Left ventricle myocardium inferior (tissue), 1 donor: ENCODE measurements around the gene IL2RG. TPM values are rescaled to one million over a fixed set of nuclear protein-coding genes. Genes with fewer than 3 reads are reported as not detected.

ENCODE experiments used
- DNase-seq: peaks from one replicate; pipeline ENCODE4 v3.0.0-alpha.2; 2020
- H3K27ac ChIP-seq: fragments of 200-600 bp; replicated peaks from 2 replicates; pipeline ENCODE4 v1.8.0; 2021
- H3K27me3 ChIP-seq: fragments of 200-600 bp; 2 replicates; pipeline ENCODE4 v1.8.0; 2021; ENCODE audit warnings: low read depth
- H3K36me3 ChIP-seq: fragments of 200-600 bp; 2 replicates; pipeline ENCODE4 v1.8.0; 2021
- H3K4me1 ChIP-seq: fragments of 200-600 bp; 2 replicates; pipeline ENCODE4 v1.8.0; 2021
- H3K4me3 ChIP-seq: fragments of 200-600 bp; 2 replicates; pipeline ENCODE4 v1.8.0; 2021; ENCODE audit warnings: mild to moderate bottlenecking, moderate library complexity
- H3K9me3 ChIP-seq: fragments of 200-600 bp; replicated peaks from 2 replicates; pipeline ENCODE4 v1.8.0; 2021
- intact Hi-C: fragments of 100-400 bp; cut with micrococcal nuclease; formaldehyde crosslinking; loops from one replicate; pipeline ENCODE4 v1.11.0; 2022
- total RNA-seq: library from RNA; stranded (reverse); fragmentation: NEBNext Ultra II Directional; extraction: Animal tissue kit (Norgen Biotek cat#: 25700); gene quantifications from one replicate; pipeline ENCODE4 v1.2.1, GENCODE V29; 2021
- TF ChIP-seq, protein P1 (sequence below): fragments of 200-600 bp; IDR thresholded peaks from 2 replicates; pipeline ENCODE4 v1.8.0; 2021; ENCODE audit warnings: antibody characterized with exemption, mild to moderate bottlenecking, borderline replicate concordance
- donor health status: DM: no; HTN: yes; CAD: no; lungs with severe emphysema.

Gene IL2RG
- total RNA-seq, 1 donor from 2014 or later: 0.99 TPM

DNA sequence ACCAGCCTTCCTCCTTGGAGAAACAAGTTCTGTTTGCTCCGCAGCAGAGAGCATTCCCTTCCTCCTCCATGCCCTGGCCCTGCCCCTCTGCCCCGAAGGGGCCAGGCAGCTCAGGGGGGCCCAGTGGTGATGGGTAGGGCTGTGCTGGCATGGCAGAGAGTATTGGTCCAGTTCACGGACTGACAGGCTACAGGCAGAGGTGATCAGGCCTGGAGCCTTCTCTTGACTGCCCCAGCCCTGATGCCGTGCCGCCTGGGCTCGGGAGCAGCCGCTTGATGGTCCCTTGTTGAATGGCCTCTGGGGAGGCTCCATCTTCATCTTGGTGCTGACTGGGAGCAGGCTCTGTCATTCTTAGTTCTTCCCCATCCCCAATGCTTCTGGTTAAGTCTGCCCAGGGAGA, 42.8 kb upstream of the IL2RG start:
- Histone ChIP-seq H3K27me3 (no peaks in the 10 kb centered on the region), H3K4me1 (no peaks in the 10 kb centered on the region), H3K4me3 (no peak overlapping the region), H3K27ac (no peak overlapping the region), H3K36me3 (no peaks in the 10 kb centered on the region), H3K9me3 (no peaks in the 10 kb centered on the region)
- intact Hi-C loops: no loop called here
- no peak for DNase-seq
- TF ChIP-seq, protein P1, sequence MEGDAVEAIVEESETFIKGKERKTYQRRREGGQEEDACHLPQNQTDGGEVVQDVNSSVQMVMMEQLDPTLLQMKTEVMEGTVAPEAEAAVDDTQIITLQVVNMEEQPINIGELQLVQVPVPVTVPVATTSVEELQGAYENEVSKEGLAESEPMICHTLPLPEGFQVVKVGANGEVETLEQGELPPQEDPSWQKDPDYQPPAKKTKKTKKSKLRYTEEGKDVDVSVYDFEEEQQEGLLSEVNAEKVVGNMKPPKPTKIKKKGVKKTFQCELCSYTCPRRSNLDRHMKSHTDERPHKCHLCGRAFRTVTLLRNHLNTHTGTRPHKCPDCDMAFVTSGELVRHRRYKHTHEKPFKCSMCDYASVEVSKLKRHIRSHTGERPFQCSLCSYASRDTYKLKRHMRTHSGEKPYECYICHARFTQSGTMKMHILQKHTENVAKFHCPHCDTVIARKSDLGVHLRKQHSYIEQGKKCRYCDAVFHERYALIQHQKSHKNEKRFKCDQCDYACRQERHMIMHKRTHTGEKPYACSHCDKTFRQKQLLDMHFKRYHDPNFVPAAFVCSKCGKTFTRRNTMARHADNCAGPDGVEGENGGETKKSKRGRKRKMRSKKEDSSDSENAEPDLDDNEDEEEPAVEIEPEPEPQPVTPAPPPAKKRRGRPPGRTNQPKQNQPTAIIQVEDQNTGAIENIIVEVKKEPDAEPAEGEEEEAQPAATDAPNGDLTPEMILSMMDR: no peak

DNA sequence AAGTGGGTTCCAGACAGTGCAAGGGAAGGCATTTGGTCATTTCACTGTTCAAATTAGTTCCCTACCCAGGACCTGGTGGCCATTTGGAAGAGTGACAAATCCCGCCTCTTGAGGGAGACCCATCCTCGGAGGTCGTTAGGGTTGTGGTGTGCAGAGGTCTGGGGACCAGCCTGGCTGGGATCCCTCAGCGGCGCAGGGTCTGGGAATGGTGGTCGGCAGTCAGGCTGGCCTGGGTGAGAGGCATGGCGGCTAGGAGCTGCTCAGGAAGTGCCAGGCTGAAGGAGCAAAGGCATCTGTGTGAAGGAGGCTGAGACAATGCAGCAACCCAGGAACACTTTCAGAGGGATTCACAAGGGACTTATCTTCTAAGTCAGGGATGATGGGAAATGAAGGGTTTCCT, 40.0 kb upstream of the IL2RG start:
- Histone ChIP-seq H3K27me3 (no peaks in the 10 kb centered on the region), H3K27ac (no peak overlapping the region), H3K9me3 (no peaks in the 10 kb centered on the region), H3K4me3 (no peak overlapping the region), H3K36me3 (no peaks in the 10 kb centered on the region), H3K4me1 (no peaks in the 10 kb centered on the region)
- TF ChIP-seq, protein P1: no peak
- DNase-seq: no peak
- intact Hi-C loops: no loop called here

DNA sequence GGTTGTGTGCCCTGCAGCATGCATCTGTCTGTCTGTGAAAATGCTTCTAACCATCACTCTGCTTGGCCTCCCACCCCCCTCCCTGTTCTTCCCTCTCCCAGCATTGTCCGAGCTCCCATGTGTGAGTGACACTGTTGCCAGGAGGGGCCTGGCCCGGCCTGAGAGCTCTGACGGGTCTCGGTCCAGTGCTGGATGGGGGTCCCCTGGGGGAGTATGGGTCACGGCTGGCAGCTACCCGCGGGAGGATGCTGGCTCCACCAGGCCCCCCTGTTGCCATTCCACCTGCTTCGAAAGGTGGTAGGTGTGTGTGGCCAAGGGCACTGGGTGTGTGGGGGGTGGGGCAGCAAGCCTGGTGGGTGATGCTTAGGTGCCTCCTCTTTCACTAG, 36.9 kb upstream of the IL2RG start:
- intact Hi-C loops: no loop called here
- TF ChIP-seq, protein P1: no peak
- DNase-seq: no peak

DNA sequence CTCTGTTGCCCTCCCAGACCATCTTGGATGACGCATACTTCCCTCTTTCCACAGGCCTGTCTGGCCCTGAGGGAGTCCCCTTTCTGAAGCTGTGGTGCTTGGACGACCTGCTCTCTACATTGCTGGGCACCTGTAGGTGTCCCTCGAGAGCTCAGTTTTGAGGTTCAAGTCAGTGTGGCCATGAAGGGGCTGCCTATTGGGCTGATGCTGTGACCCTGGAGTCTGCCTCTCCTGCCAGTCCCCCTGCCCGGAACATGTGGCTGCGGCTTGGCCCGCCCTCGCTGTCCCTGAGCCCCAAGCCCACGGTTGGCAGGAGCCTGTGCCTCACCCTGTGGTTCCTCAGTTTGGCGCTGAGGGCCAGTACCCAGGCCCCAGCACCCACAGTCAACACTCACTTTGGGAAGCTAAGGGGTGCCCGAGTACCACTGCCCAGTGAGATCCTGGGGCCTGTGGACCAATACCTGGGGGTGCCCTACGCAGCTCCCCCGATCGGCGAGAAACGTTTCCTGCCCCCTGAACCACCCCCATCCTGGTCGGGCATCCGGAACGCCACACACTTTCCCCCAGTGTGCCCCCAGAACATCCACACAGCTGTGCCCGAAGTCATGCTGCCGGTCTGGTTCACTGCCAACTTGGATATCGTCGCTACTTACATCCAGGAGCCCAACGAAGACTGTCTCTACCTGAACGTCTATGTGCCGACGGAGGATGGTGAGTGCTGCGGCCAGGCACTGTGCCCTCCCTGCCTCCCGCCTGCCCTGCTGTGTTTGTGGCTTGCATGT, 36.3 kb upstream of the IL2RG start:
- no peaks in the 10 kb centered on the region for H3K9me3 ChIP-seq
- peaks cover 6% of the 10 kb centered on the region for H3K4me1 ChIP-seq
- H3K27ac ChIP-seq: no peak overlapping the region
- no peaks in the 10 kb centered on the region for H3K36me3 ChIP-seq
- TF ChIP-seq, protein P1: no peak
- H3K27me3 ChIP-seq: no peaks in the 10 kb centered on the region
- H3K4me3 ChIP-seq: no peak overlapping the region
- intact Hi-C loops: no loop called here
- DNase-seq: no peak

More for the DNA sequence above, 36.9 kb upstream of the IL2RG start:
- no peak overlapping the region for H3K4me3 ChIP-seq
- H3K36me3 ChIP-seq: no peaks in the 10 kb centered on the region
- no peaks in the 10 kb centered on the region for H3K27me3 ChIP-seq
- no peaks in the 10 kb centered on the region for H3K9me3 ChIP-seq
- H3K4me1 ChIP-seq: peaks cover 6% of the 10 kb centered on the region
- no peak overlapping the region for H3K27ac ChIP-seq

DNA sequence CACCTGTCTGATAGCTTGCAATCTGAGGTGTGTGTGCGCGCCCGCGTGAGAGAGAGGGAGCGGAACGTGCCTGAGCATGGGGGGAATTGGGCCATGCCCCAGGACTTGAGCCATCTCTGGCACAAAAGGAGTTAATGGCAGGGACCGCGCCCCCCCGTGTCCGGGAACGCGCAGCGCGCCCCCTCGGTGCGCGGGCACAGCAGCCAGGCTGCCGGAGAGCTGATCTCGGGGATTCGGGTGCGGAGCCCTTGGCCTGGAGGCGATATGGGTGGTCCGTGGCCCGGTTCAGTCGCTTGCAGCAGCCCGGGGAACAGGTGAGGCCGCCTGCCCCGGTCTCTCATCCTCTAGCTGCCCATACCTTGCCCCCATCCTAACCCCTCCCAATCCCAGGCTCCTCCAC, 33.3 kb upstream of the IL2RG start, which contains the start of gene NLGN3:
TSS of gene NLGN3 (plus strand) at position 191 of the 400 bp plus-strand sequence. CDS start 2,909 bp downstream, outside the sequence.
- H3K4me3 ChIP-seq: peak within 1 kb of the TSS; percentile 44
- H3K9me3 ChIP-seq: no peaks in the 10 kb centered on the region
- TF ChIP-seq, protein P1: no peak
- no peak within 1 kb of the TSS for H3K27ac ChIP-seq
- peaks cover 7% of the 10 kb centered on the region for H3K36me3 ChIP-seq
- intact Hi-C loops: no loop called here
- no peak for DNase-seq
- H3K27me3 ChIP-seq: no peaks in the 10 kb centered on the region
- peaks cover 6% of the 10 kb centered on the region for H3K4me1 ChIP-seq
